SU-DHL-6 (cell line): Measurements from ENCODE around the gene DHX15.
"Not testable (repeated sequence)": the region's sequence is repeated elsewhere in the genome, so short reads cannot be mapped to it uniquely, and the experiment has no call there.

Experiments
- H2AFZ ChIP-seq: fragments of 200-600 bp; sonication (generic); 2 replicates; pipeline ENCODE4 v1.6.1; 2014; ENCODE audit warnings: low read depth, mild to moderate bottlenecking, moderate library complexity, mixed read lengths, antibody characterized with exemption, low read length; ENCODE audit not compliant: severe bottlenecking
- H3F3A ChIP-seq: fragments of 200-600 bp; shearing (Covaris generic); 2 replicates; pipeline ENCODE4 v1.6.0; 2016; ENCODE audit warnings: antibody characterized with exemption, mild to moderate bottlenecking; ENCODE audit not compliant: insufficient read depth
- H3K27ac ChIP-seq: fragments of 200-600 bp; sonication (generic); 2 replicates; pipeline ENCODE4 v1.5.1; 2016; ENCODE audit warnings: low read depth, mild to moderate bottlenecking, low read length, moderate library complexity, mixed read lengths
- H3K27me3 ChIP-seq: fragments of 200-600 bp; sonication (generic), shearing (Covaris generic); 2 replicates; pipeline ENCODE4 v1.6.0; 2014; ENCODE audit warnings: mild to moderate bottlenecking, low read length
- H3K36me3 ChIP-seq: fragments of 200-600 bp; sonication (generic); 2 replicates; pipeline ENCODE4 v1.6.1; 2014; ENCODE audit warnings: mild to moderate bottlenecking, low read length, mixed read lengths
- H3K4me2 ChIP-seq: fragments of 300-600, 200-600 bp; shearing (Covaris generic), sonication (generic); 2 replicates; pipeline ENCODE4 v1.6.0; 2014; ENCODE audit warnings: low read length, low read depth, mild to moderate bottlenecking; ENCODE audit not compliant: poor library complexity, severe bottlenecking
- H3K4me3 ChIP-seq: fragments of 200-600 bp; sonication (generic); 2 replicates; pipeline ENCODE4 v1.5.1; 2014; ENCODE audit warnings: antibody characterized with exemption, low read length, mild to moderate bottlenecking, mixed read lengths; ENCODE audit not compliant: insufficient read depth, poor library complexity, severe bottlenecking
- H3K79me2 ChIP-seq: fragments of 200-600 bp; sonication (generic); 2 replicates; pipeline ENCODE4 v1.6.1; 2014; ENCODE audit warnings: mild to moderate bottlenecking, low read length, moderate library complexity; ENCODE audit not compliant: insufficient read depth
- H3K9ac ChIP-seq: fragments of 200-600 bp; sonication (generic); 2 replicates; pipeline ENCODE4 v1.7.0; 2014; ENCODE audit warnings: mild to moderate bottlenecking, low read length
- H3K9me2 ChIP-seq: fragments of 200-600 bp; sonication (generic); replicated peaks from 2 replicates; pipeline ENCODE4 v1.6.1; 2014; ENCODE audit warnings: low read length; ENCODE audit not compliant: insufficient read depth
- H3K9me3 ChIP-seq: fragments of 200-600 bp; sonication (generic); 2 replicates; pipeline ENCODE4 v1.6.1; 2014; ENCODE audit warnings: low read length, mixed read lengths; ENCODE audit not compliant: insufficient read depth
- H4K20me1 ChIP-seq: fragments of 200-600 bp; sonication (generic); 2 replicates; pipeline ENCODE4 v1.6.1; 2014; ENCODE audit warnings: low read depth, mild to moderate bottlenecking, antibody characterized with exemption, low read length, moderate library complexity, mixed read lengths
- EZH2phosphoT487 ChIP-seq: fragments of 200-600 bp; sonication (generic), shearing (Covaris generic); conservative IDR thresholded peaks from 2 replicates; pipeline ENCODE4 v1.6.1; 2018; ENCODE audit warnings: mild to moderate bottlenecking, antibody characterized with exemption, low read length, moderate library complexity, mixed read lengths
- TF ChIP-seq, protein P1 (sequence below): fragments of 200-600 bp; sonication (generic); IDR thresholded peaks from one replicate; pipeline ENCODE4 v1.5.1; 2017; ENCODE audit warnings: antibody characterized with exemption, mild to moderate bottlenecking, low read length, moderate library complexity; ENCODE audit not compliant: insufficient read depth, poor library complexity, severe bottlenecking

DHX15 gene

GRCh38 chr4:24510091-24510490 is 74.3 kb downstream of the DHX15 start:
- TF ChIP-seq EZH2phosphoT487, result no peak
- TF ChIP-seq, protein P1, sequence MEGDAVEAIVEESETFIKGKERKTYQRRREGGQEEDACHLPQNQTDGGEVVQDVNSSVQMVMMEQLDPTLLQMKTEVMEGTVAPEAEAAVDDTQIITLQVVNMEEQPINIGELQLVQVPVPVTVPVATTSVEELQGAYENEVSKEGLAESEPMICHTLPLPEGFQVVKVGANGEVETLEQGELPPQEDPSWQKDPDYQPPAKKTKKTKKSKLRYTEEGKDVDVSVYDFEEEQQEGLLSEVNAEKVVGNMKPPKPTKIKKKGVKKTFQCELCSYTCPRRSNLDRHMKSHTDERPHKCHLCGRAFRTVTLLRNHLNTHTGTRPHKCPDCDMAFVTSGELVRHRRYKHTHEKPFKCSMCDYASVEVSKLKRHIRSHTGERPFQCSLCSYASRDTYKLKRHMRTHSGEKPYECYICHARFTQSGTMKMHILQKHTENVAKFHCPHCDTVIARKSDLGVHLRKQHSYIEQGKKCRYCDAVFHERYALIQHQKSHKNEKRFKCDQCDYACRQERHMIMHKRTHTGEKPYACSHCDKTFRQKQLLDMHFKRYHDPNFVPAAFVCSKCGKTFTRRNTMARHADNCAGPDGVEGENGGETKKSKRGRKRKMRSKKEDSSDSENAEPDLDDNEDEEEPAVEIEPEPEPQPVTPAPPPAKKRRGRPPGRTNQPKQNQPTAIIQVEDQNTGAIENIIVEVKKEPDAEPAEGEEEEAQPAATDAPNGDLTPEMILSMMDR, result no peak
- H3K9me2 ChIP-seq, result no peaks in the 10 kb centered on the region
- H4K20me1 ChIP-seq, result peaks cover 3% of the 10 kb centered on the region
- H3K79me2 ChIP-seq, result no peaks in the 10 kb centered on the region
- H3K4me2 ChIP-seq, result no peak overlapping the region
- H3K4me3 ChIP-seq, result no peak overlapping the region
- peaks cover 14% of the 10 kb centered on the region; the same call in 1 of the 2 replicates for H3F3A ChIP-seq
- no peaks in the 10 kb centered on the region for H3K27me3 ChIP-seq
- no peak overlapping the region for H3K9ac ChIP-seq
- no peak overlapping the region for H2AFZ ChIP-seq
- no peaks in the 10 kb centered on the region for H3K36me3 ChIP-seq
- no peaks in the 10 kb centered on the region for H3K9me3 ChIP-seq
- no peak overlapping the region for H3K27ac ChIP-seq

GRCh38 chr4:24508541-24508940 is 75.8 kb downstream of the DHX15 start:
- no peaks in the 10 kb centered on the region for H3K36me3 ChIP-seq
- H3K9me3 ChIP-seq, result no peaks in the 10 kb centered on the region
- H3K4me2 ChIP-seq, result no peak overlapping the region
- no peak overlapping the region for H3K27ac ChIP-seq
- peaks cover 3% of the 10 kb centered on the region for H4K20me1 ChIP-seq
- no peaks in the 10 kb centered on the region for H3K79me2 ChIP-seq
- peaks cover 10% of the 10 kb centered on the region; the same call in 1 of the 2 replicates for H3F3A ChIP-seq
- H3K27me3 ChIP-seq, result no peaks in the 10 kb centered on the region
- no peak for TF ChIP-seq EZH2phosphoT487
- H3K4me3 ChIP-seq, result no peak overlapping the region
- no peaks in the 10 kb centered on the region for H3K9me2 ChIP-seq
- no peak overlapping the region for H2AFZ ChIP-seq
- no peak overlapping the region for H3K9ac ChIP-seq

DNA sequence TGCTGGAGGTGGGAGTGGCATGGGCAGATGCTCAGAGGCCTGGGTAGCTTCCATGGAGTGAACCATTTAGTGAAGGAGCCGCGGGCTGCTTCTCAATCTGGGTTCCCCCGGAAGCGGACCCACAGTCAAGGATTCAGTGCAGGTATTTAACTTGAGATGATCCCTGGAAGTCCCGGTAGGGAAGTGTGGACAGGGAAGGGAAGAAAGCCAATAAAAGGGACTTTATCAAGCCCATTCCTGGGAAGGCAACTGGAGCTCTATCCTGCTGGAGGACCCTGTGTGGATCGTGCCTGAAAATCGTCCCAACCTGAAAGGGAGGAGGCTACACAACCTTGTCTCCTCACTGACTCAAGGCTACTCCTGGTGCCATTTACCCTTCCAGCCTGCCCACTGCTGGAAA is 76.9 kb downstream of the DHX15 start:
- Histone ChIP-seq H2AFZ (no peak overlapping the region), H3K27ac (no peak overlapping the region), H3K79me2 (no peaks in the 10 kb centered on the region), H4K20me1 (peaks cover under 1% of the 10 kb centered on the region), H3K27me3 (no peaks in the 10 kb centered on the region), H3K4me2 (no peak overlapping the region), H3F3A (0 out of 2 replicates have a peak, but pooled peaks cover 8% of the 10 kb centered on the region), H3K4me3 (no peak overlapping the region), H3K36me3 (no peaks in the 10 kb centered on the region), H3K9ac (no peak overlapping the region), H3K9me2 (no peaks in the 10 kb centered on the region), H3K9me3 (no peaks in the 10 kb centered on the region)
- no peak for TF ChIP-seq EZH2phosphoT487
- TF ChIP-seq, protein P1, result no peak

DNA sequence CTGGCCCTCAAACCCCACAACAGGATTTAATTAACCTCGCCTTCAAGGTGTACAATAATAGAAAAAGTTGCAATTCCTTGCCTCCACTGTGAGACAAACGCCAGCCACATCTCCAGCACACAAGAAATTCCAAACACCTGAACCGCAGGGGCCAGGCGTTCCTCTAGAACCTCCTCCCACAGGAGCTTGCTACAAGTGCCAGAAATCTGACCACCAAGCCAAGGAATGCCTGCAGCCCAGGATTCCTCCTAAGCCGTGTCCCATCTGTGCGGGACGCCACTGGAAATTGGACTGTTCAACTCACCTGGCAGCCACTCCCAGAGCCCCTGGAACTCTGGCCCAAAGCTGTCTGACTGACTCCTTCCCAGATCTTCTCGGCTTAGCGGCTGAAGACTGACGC is 81.3 kb downstream of the DHX15 start:
- H3K4me3 ChIP-seq, H3K27ac ChIP-seq: not testable (repeated sequence)

More for the DNA sequence above, 81.3 kb downstream of the DHX15 start:
- not testable (repeated sequence) for H3K4me2 ChIP-seq, H3K36me3 ChIP-seq, H3K9me3 ChIP-seq, H3K9ac ChIP-seq, H2AFZ ChIP-seq, H3F3A ChIP-seq, H3K27me3 ChIP-seq, H3K79me2 ChIP-seq, H4K20me1 ChIP-seq, H3K9me2 ChIP-seq
